ENCODE results near the gene CDC25C.
"Not testable (repeated sequence)": the region's sequence is repeated elsewhere in the genome, so short reads cannot be mapped to it uniquely, and the experiment has no call there.

CDC25C gene

GRCh38 chr5:138275379-138275782 lies 56.2 kb downstream of the CDC25C start:
- FAIRE-seq: no peak

GRCh38 chr5:138274189-138274853 lies 57.3 kb downstream of the CDC25C start, which contains the start of gene GFRA3:
Gene GFRA3 (minus strand): TSS chr5:138274621. CDS start chr5:138274424, 197 bp downstream.
- FAIRE-seq: no peak

- FAIRE-seq: no peak
These were observed 57.8 kb downstream of the CDC25C start for GRCh38 chr5:138273834-138274188.

GRCh38 chr5:138272681-138273080 lies 58.9 kb downstream of the CDC25C start:
- no peak for FAIRE-seq

- no peak for FAIRE-seq
These were observed 60.3 kb downstream of the CDC25C start for GRCh38 chr5:138271281-138271680.

GRCh38 chr5:138264183-138264582 lies 67.4 kb downstream of the CDC25C start:
- no peak for FAIRE-seq

GRCh38 chr5:138263581-138263980 lies 68.0 kb downstream of the CDC25C start:
- FAIRE-seq: no peak

- FAIRE-seq: no peak
These were observed 72.8 kb downstream of the CDC25C start for GRCh38 chr5:138258704-138259292.

GRCh38 chr5:138257583-138257982 lies 74.0 kb downstream of the CDC25C start:
- no peak for FAIRE-seq

GRCh38 chr5:138252944-138253343 lies 78.7 kb downstream of the CDC25C start:
- FAIRE-seq: no peak

GRCh38 chr5:138247800-138248199 lies 83.8 kb downstream of the CDC25C start:
- FAIRE-seq: not testable (repeated sequence)

- FAIRE-seq: no peak
These were observed 84.8 kb downstream of the CDC25C start for GRCh38 chr5:138246822-138247221.

- no peak for FAIRE-seq
These were observed 85.3 kb downstream of the CDC25C start for GRCh38 chr5:138246334-138246733.

GRCh38 chr5:138245717-138246116 lies 85.9 kb downstream of the CDC25C start:
- FAIRE-seq: no peak

GRCh38 chr5:138243794-138244193 lies 87.8 kb downstream of the CDC25C start:
- no peak for FAIRE-seq

- no peak for FAIRE-seq
These were observed 89.7 kb downstream of the CDC25C start for GRCh38 chr5:138241688-138242571.

- no peak for FAIRE-seq
These were observed 90.8 kb downstream of the CDC25C start for GRCh38 chr5:138240650-138241385.

- no peak for FAIRE-seq
These were observed 93.6 kb downstream of the CDC25C start for GRCh38 chr5:138238034-138238433.

Data from colon (tissue), 2 donors.